GM12801 (cell line): ENCODE measurements around the gene TSPAN9.

Experiments
- TF ChIP-seq, protein P1 (sequence below): IDR thresholded peaks from one replicate; pipeline ENCODE4 v1.5.1; 2011; ENCODE audit warnings: control low read depth; ENCODE audit not compliant: insufficient read length; ENCODE audit errors: extremely low read depth

TSPAN9 gene

DNA sequence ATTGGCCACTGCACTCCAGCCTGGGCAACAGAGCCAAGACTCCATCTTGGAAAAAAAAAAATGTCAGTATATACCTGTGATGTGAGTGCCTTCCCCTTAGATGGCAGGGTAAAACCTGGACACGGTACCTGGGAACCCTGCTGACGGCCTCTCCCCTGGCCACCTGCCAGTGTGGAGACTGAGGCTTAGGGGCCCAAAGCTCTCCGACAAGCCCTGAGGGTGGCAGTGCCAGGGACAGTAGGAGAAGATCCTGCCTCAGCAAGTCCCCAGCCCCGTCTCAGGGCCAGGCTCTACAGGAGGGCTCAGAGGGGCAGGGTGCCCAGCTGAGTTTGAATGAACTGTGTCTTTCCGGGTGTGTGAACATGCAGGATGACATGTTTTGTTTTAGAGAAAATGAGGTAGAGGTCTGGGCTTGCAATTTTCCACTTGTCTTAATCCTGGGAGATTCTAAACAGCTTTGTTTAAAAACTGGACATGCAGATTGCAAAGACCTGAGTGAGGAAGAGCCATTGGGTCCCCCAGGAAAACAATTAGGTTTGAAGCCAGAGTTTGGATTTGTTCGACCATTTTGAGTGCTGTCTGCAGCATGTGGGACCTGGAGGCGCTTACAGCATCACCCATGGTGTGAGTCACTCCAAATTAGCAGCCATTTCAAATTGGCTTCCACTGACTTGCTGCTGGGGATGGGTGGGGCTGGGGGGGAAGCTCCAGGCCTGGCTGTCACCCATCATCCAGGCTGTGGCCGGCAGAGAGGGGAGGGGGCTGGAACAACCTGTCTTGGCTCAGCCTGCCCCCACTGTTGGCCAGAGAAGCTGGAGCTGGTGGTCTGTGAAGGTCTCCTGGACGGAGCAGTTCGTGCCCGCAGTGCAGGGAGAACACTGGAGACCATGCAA lies 10.8 kb downstream of the TSPAN9 start:
- TF ChIP-seq, protein P1, sequence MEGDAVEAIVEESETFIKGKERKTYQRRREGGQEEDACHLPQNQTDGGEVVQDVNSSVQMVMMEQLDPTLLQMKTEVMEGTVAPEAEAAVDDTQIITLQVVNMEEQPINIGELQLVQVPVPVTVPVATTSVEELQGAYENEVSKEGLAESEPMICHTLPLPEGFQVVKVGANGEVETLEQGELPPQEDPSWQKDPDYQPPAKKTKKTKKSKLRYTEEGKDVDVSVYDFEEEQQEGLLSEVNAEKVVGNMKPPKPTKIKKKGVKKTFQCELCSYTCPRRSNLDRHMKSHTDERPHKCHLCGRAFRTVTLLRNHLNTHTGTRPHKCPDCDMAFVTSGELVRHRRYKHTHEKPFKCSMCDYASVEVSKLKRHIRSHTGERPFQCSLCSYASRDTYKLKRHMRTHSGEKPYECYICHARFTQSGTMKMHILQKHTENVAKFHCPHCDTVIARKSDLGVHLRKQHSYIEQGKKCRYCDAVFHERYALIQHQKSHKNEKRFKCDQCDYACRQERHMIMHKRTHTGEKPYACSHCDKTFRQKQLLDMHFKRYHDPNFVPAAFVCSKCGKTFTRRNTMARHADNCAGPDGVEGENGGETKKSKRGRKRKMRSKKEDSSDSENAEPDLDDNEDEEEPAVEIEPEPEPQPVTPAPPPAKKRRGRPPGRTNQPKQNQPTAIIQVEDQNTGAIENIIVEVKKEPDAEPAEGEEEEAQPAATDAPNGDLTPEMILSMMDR, result no peak

DNA sequence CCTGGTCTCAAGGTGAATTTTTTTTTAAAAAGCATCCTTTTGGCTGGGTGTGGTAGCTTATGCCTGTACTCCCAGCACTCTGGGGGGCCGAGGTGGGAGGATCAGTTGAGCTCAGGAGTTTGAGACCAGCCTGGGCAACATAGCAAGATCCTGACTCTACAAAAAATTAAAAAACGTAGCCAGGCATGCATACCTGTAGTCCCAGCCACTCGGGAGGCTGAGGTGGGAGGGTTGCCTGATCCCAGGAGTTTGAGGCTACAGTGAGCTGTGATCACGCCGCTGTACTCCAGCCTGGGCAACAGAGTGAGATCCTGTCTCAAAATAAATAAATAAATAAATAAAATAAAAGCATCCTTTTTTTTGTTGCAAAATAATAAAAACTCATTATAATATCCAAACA lies 12.4 kb downstream of the TSPAN9 start:
- TF ChIP-seq, protein P1, result no peak

- TF ChIP-seq, protein P1, result no peak
These were observed 13.3 kb downstream of the TSPAN9 start for GRCh38 chr12:3090240-3091037.

- TF ChIP-seq, protein P1, result no peak
These were observed 13.8 kb downstream of the TSPAN9 start for GRCh38 chr12:3091038-3091319.

GRCh38 chr12:3091382-3092241 lies 14.4 kb downstream of the TSPAN9 start:
- TF ChIP-seq, protein P1, result no peak

DNA sequence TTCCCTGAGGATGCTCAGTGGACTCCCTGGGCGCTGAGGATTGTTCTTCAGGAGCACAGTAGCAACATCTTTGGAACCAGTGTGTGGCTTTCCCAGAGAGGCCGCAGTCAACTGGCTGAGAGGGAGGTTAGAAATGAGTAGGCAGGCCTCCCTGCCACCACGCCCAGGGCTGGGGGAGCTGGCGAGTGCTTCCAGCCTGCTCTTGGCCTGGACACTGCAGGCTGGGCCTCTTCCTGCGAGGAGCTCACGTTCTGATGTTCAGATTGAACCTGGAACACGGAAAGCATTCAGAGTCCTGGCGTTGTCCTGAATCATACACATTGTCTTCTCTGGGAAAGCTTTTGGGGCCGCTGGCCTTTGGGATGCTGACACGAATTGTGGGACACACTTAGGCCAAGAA lies 15.6 kb downstream of the TSPAN9 start:
- TF ChIP-seq, protein P1, result no peak
